ENCODE results near the gene ASTN2. TPM values are rescaled to one million over a fixed set of nuclear protein-coding genes. Genes with fewer than 3 reads are reported as not detected.

The ASTN2 gene
- total and polyA plus RNA-seq, 9 of the 15 experiments (the other 6 are each of a cell fraction or from before 2014, with no cell fraction given) = 0.56 to 3.5 (median 1.9) TPM

DNA sequence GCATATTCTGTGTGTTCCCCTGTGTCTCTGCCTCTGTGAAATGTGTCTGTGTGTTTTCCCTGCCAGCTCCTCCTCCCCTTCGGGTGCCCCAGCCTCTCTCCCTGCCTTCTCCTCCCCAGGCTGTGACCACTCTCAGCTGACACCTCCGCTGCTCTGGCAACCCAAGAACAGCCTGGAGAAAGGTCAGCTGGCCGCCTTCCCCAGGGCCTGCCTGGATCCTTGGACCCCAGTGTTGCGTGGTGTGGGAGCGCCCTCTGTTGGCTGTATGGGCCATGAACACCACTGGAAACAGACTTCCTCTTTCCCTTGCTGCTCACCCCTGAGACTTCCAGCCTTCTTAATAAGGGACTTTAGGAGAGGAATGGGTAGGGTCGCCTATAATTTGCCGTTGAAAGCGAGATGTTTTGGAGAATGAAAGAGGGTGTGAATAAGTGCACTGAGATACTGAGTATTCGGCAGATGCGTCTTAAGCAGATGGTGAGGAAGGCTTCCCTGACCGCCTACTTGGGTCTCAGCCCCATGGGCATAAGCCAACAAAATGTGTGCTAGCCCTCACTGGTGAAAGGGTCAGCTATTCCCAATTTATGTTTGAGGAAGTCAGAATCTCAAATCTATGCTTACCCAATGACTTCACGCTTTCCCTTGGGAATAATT, 842.6 kb downstream of the ASTN2 start (continued):
- peak; percentile 72 for TF ChIP-seq RB1 (IDR thresholded peaks at IDR 0.05; ENCODE audit: low read depth)
- no peak for TF ChIP-seq TRIM24 (IDR thresholded peaks at IDR 0.05)
- TF ChIP-seq POLR2H (tag; IDR thresholded peaks at IDR 0.05; ENCODE audit: low read depth) = no peak
- no peak for TF ChIP-seq PHF21A (IDR thresholded peaks at IDR 0.05; ENCODE audit: borderline replicate concordance, low read depth)
- no peak for TF ChIP-seq HNRNPUL1 (IDR thresholded peaks at IDR 0.05; ENCODE audit: low read length)
- no peak for TF ChIP-seq ZNF583 (CRISPR knock-in tag; IDR thresholded peaks at IDR 0.05)
- TF ChIP-seq NBN (IDR thresholded peaks at IDR 0.05; ENCODE audit: low read depth) = peak; percentile 51; the same call in 1 of the 2 replicates
- TF ChIP-seq, protein P1, sequence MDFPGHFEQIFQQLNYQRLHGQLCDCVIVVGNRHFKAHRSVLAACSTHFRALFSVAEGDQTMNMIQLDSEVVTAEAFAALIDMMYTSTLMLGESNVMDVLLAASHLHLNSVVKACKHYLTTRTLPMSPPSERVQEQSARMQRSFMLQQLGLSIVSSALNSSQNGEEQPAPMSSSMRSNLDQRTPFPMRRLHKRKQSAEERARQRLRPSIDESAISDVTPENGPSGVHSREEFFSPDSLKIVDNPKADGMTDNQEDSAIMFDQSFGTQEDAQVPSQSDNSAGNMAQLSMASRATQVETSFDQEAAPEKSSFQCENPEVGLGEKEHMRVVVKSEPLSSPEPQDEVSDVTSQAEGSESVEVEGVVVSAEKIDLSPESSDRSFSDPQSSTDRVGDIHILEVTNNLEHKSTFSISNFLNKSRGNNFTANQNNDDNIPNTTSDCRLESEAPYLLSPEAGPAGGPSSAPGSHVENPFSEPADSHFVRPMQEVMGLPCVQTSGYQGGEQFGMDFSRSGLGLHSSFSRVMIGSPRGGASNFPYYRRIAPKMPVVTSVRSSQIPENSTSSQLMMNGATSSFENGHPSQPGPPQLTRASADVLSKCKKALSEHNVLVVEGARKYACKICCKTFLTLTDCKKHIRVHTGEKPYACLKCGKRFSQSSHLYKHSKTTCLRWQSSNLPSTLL (IDR thresholded peaks at IDR 0.05) = no peak
- TF ChIP-seq TOE1 (IDR thresholded peaks at IDR 0.05; ENCODE audit: borderline replicate concordance) = peak; percentile 36; the same call in 1 of the 2 replicates
- TF ChIP-seq TOE1 (CRISPR knock-in tag; IDR thresholded peaks at IDR 0.05; ENCODE audit: borderline replicate concordance, low read depth) = no peak
- TF ChIP-seq, protein P2, sequence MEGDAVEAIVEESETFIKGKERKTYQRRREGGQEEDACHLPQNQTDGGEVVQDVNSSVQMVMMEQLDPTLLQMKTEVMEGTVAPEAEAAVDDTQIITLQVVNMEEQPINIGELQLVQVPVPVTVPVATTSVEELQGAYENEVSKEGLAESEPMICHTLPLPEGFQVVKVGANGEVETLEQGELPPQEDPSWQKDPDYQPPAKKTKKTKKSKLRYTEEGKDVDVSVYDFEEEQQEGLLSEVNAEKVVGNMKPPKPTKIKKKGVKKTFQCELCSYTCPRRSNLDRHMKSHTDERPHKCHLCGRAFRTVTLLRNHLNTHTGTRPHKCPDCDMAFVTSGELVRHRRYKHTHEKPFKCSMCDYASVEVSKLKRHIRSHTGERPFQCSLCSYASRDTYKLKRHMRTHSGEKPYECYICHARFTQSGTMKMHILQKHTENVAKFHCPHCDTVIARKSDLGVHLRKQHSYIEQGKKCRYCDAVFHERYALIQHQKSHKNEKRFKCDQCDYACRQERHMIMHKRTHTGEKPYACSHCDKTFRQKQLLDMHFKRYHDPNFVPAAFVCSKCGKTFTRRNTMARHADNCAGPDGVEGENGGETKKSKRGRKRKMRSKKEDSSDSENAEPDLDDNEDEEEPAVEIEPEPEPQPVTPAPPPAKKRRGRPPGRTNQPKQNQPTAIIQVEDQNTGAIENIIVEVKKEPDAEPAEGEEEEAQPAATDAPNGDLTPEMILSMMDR (IDR thresholded peaks at IDR 0.05 in 2 of 3, conservative IDR thresholded peaks at IDR 0.05 in 1 of 3; ENCODE audit: insufficient read depth in 2 of 3, low read depth in 1 of 3, low read length in 3 of 3) = peak; percentile 89 to 95 (median 94)
- no peak for TF ChIP-seq KDM5B (IDR thresholded peaks at IDR 0.05; ENCODE audit: insufficient replicate concordance, low read depth, low read length)
- TF ChIP-seq CREB1 (IDR thresholded peaks at IDR 0.05) = no peak
- no peak for TF ChIP-seq CREB1 (CRISPR knock-in tag; IDR thresholded peaks at IDR 0.05)
- TF ChIP-seq SETDB1 (IDR thresholded peaks at IDR 0.05; ENCODE audit: low read length) = no peak
- no peak for TF ChIP-seq SRSF1 (IDR thresholded peaks at IDR 0.05; ENCODE audit: low read depth, low read length)
- TF ChIP-seq, protein P3, sequence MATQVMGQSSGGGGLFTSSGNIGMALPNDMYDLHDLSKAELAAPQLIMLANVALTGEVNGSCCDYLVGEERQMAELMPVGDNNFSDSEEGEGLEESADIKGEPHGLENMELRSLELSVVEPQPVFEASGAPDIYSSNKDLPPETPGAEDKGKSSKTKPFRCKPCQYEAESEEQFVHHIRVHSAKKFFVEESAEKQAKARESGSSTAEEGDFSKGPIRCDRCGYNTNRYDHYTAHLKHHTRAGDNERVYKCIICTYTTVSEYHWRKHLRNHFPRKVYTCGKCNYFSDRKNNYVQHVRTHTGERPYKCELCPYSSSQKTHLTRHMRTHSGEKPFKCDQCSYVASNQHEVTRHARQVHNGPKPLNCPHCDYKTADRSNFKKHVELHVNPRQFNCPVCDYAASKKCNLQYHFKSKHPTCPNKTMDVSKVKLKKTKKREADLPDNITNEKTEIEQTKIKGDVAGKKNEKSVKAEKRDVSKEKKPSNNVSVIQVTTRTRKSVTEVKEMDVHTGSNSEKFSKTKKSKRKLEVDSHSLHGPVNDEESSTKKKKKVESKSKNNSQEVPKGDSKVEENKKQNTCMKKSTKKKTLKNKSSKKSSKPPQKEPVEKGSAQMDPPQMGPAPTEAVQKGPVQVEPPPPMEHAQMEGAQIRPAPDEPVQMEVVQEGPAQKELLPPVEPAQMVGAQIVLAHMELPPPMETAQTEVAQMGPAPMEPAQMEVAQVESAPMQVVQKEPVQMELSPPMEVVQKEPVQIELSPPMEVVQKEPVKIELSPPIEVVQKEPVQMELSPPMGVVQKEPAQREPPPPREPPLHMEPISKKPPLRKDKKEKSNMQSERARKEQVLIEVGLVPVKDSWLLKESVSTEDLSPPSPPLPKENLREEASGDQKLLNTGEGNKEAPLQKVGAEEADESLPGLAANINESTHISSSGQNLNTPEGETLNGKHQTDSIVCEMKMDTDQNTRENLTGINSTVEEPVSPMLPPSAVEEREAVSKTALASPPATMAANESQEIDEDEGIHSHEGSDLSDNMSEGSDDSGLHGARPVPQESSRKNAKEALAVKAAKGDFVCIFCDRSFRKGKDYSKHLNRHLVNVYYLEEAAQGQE (IDR thresholded peaks at IDR 0.05; ENCODE audit: borderline replicate concordance) = peak; percentile 91
- TF ChIP-seq, protein P3 (CRISPR knock-in tag; IDR thresholded peaks at IDR 0.05; ENCODE audit: low read depth) = no peak

Data from K562 (cell line).